Ascending aorta (tissue), 2 donors: ENCODE results near the gene PLXNA4. TPM values are rescaled to one million over a fixed set of nuclear protein-coding genes. Genes with fewer than 3 reads are reported as not detected.

Source experiments
- DNase-seq, 2 donors: peaks; one replicate each; pipeline ENCODE4 v3.0.0-alpha.2; 2019; ENCODE audit warnings: low spot score in 2 of 2
- H3K27ac ChIP-seq, 2 donors: fragments of 200-600 bp; sonication (generic); one replicate each; pipeline ENCODE4 v1.5.1; 2016 to 2017; ENCODE audit warnings: mild to moderate bottlenecking in 1 of 2
- H3K27me3 ChIP-seq: fragments of 200-600 bp; sonication (generic); one replicate; pipeline ENCODE4 v1.5.1; 2017
- H3K36me3 ChIP-seq, 2 donors: fragments of 200-600 bp; sonication (generic); one replicate each; pipeline ENCODE4 v1.5.1; 2016
- H3K4me1 ChIP-seq, 2 donors: fragments of 200-600 bp; sonication (generic); one replicate each; pipeline ENCODE4 v1.5.1; 2016 to 2017; ENCODE audit warnings: mild to moderate bottlenecking in 1 of 2
- H3K4me3 ChIP-seq, 2 donors: fragments of 200-600 bp; sonication (generic); one replicate each; pipeline ENCODE4 v1.5.1; 2016 to 2017; ENCODE audit warnings: mild to moderate bottlenecking in 1 of 2
- H3K9me3 ChIP-seq, 2 donors: fragments of 200-600 bp; sonication (generic); one replicate each; pipeline ENCODE4 v1.5.1; 2016
- CTCF ChIP-seq, 3 experiments: fragments of 200-600 bp in 2 of 3; fragments of 450-650 bp in 1 of 3; sonication (generic) in 2 of 3; IDR thresholded peaks; one replicate each; pipeline ENCODE4 v1.5.1; 2016 to 2019; ENCODE audit warnings: antibody characterized with exemption in 3 of 3, mild to moderate bottlenecking in 1 of 3, moderate library complexity in 1 of 3
- intact Hi-C: fragments of 100-400 bp; cut with DNase I; formaldehyde crosslinking; loops from one replicate; pipeline ENCODE4 v1.15.1; 2023
- total RNA-seq: library from RNA; depleted of rRNA; stranded (reverse); fragments of >200 nt; gene quantifications from one replicate; pipeline ENCODE4 v1.1.0, GENCODE V29; 2016

PLXNA4 gene
- total RNA-seq, 1 donor from 2014 or later: 27.1 TPM

- DNase-seq: no peak
- Histone ChIP-seq H3K4me1 (no peaks in the 10 kb centered on the region), H3K27ac (no peak overlapping the region), H3K4me3 (no peak overlapping the region), H3K27me3 (no peaks in the 10 kb centered on the region), H3K36me3 (peaks cover 0 to 16% of the 10 kb centered on the region in 2 donors), H3K9me3 (no peaks in the 10 kb centered on the region)
- TF ChIP-seq CTCF (IDR thresholded peaks at IDR 0.05): no peak
- intact Hi-C loops: no loop called here
Measured at GRCh38 chr7:132197772-132198171, 378.5 kb downstream of the PLXNA4 start.

DNA sequence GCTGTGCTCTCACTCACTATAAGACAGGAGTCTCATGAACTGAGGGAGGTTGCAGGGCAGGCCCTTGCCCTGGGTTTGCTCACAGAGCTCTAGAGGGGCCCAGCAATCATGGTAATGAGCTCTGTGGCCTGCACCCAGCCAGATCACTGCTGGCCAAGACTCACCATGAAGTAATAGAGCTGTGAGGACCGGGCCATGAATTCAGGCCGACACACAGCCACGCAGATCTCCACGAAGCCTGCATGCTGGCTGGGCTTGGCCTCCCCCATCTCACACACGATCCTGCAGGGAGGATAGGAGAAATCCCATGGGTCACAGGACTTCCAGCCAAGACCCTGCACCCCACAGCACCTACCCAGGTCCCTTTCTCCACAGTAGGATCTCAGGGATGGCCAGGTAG, 382.4 kb downstream of the PLXNA4 start:
- H3K9me3 ChIP-seq: no peaks in the 10 kb centered on the region
- intact Hi-C loops: no loop called here
- no peak for TF ChIP-seq CTCF (IDR thresholded peaks at IDR 0.05)
- no peak overlapping the region for H3K4me3 ChIP-seq
- no peak overlapping the region for H3K27ac ChIP-seq
- peaks cover 0 to 12% of the 10 kb centered on the region in 2 donors for H3K36me3 ChIP-seq
- H3K4me1 ChIP-seq: peaks cover 0 to 3% of the 10 kb centered on the region in 2 donors
- no peak for DNase-seq
- H3K27me3 ChIP-seq: no peaks in the 10 kb centered on the region

DNA sequence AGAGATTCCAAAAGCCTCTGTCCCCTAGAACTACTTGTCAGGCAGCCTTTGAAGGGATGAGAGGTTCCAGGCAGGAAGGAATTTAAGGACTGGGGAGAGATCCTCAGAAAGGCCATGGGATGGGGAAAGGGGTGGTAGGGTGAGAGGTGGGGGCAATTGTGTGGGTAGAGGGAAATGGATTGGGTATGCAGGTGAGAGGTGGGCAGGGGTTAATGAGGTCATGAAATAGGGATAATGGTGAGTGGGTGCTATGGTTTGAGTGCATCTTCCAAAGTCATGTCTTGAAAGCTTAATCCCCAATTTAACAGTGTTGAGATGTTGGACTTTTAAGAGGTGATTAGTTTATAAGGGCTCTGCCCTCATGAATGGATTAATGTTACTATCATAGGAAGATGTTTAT, 383.5 kb downstream of the PLXNA4 start:
- TF ChIP-seq CTCF (IDR thresholded peaks at IDR 0.05): no peak
- H3K27ac ChIP-seq: no peak overlapping the region
- no peaks in the 10 kb centered on the region for H3K27me3 ChIP-seq
- no peaks in the 10 kb centered on the region for H3K9me3 ChIP-seq
- peaks cover 3 to 7% of the 10 kb centered on the region in 2 donors for H3K36me3 ChIP-seq
- no peak overlapping the region for H3K4me3 ChIP-seq
- H3K4me1 ChIP-seq: peaks cover 0 to 3% of the 10 kb centered on the region in 2 donors
- intact Hi-C loops: no loop called here
- DNase-seq: no peak

- no peak for DNase-seq
- H3K27ac ChIP-seq: no peak overlapping the region
- no peaks in the 10 kb centered on the region for H3K27me3 ChIP-seq
- peaks cover 0 to 3% of the 10 kb centered on the region in 2 donors for H3K4me1 ChIP-seq
- intact Hi-C loops: no loop called here
- H3K4me3 ChIP-seq: no peak overlapping the region
- TF ChIP-seq CTCF (IDR thresholded peaks at IDR 0.05): no peak
- H3K36me3 ChIP-seq: peaks cover 3 to 9% of the 10 kb centered on the region in 2 donors
- no peaks in the 10 kb centered on the region for H3K9me3 ChIP-seq
Measured at GRCh38 chr7:132191418-132191817, 384.9 kb downstream of the PLXNA4 start.

- H3K9me3 ChIP-seq: no peaks in the 10 kb centered on the region
- intact Hi-C loops: no loop called here
- TF ChIP-seq CTCF (IDR thresholded peaks at IDR 0.05): no peak
- H3K4me1 ChIP-seq: peaks cover 0 to 3% of the 10 kb centered on the region in 2 donors
- no peak overlapping the region for H3K27ac ChIP-seq
- H3K4me3 ChIP-seq: no peak overlapping the region
- no peaks in the 10 kb centered on the region for H3K27me3 ChIP-seq
- DNase-seq: no peak
- H3K36me3 ChIP-seq: peaks cover 3 to 9% of the 10 kb centered on the region in 2 donors
Measured at GRCh38 chr7:132190683-132191082, 385.6 kb downstream of the PLXNA4 start.

DNA sequence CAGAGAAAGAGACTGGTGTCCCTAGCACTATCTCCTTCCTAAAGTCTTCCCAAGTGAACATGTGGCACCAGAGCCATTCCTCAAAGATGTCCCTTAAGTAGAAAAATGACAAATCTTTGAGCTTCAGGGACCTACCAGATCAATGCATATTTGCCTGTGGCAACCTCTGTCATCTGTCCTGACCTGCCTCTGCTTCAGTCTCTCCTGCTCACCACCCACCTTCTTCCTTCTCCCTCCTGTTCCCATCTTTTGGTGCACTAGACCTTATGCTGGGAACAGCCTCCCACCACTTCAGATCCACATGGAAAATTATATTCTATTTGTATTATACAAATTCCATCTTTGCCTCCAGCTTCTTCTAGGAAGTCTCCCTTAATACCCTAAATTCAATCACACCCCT, 386.4 kb downstream of the PLXNA4 start:
- Histone ChIP-seq H3K36me3 (peaks cover 8 to 9% of the 10 kb centered on the region in 2 donors), H3K9me3 (no peaks in the 10 kb centered on the region), H3K27ac (no peak overlapping the region), H3K4me3 (no peak overlapping the region), H3K4me1 (peaks cover 0 to 3% of the 10 kb centered on the region in 2 donors), H3K27me3 (no peaks in the 10 kb centered on the region)
- TF ChIP-seq CTCF (IDR thresholded peaks at IDR 0.05): no peak
- no peak for DNase-seq
- intact Hi-C loops: no loop called here
